ENCODE results near the gene PIR. TPM values are rescaled to one million over a fixed set of nuclear protein-coding genes. Genes with fewer than 3 reads are reported as not detected.

Gene PIR
- total RNA-seq, 1 experiment from 2014 or later = 27.5 TPM

DNA sequence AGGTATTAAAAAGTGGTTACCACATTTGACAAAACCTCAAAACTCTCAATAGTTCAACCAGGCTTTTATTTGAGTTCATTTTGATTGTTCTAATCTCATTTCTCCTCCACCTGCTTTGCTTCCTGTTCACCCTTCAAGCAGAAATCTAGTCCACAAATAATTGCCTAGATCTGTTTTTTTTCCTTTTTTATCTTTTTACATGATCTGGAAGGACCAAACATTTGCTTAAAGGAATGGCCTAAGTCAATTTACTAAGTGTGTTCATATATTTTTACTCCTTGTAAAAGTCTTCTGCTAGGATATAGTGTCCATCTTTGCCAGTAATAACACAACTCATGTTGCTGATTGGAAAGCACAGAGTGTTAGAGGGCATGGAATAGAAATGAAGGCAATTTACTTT lies 82.7 kb downstream of the PIR start:
- Histone ChIP-seq H3K27me3 (ENCODE audit: insufficient read depth, low read length) (no peaks in the 10 kb centered on the region), H3K9me2 (ENCODE audit: insufficient read depth) (no peaks in the 10 kb centered on the region), H3K27ac (ENCODE audit: low read depth, low read length) (no peak overlapping the region), H3K36me3 (ENCODE audit: control insufficient read depth in 1 of 2, insufficient read depth in 2 of 2, low read length in 2 of 2) (no peaks in the 10 kb centered on the region), H3K79me2 (ENCODE audit: insufficient read depth, low read length) (no peaks in the 10 kb centered on the region), H2AFZ (ENCODE audit: low read depth, low read length, poor library complexity, severe bottlenecking) (no peak overlapping the region), H3K4me3 (replicated peaks in 1 of 2; ENCODE audit: low read depth in 1 of 2, low read length in 2 of 2) (no peak overlapping the region), H3K9ac (ENCODE audit: low read length) (no peak overlapping the region), H4K20me1 (ENCODE audit: insufficient read depth) (no peaks in the 10 kb centered on the region), H3K4me2 (ENCODE audit: low read length) (no peak overlapping the region), H3K9me3 (ENCODE audit: control insufficient read depth in 1 of 2, insufficient read depth in 1 of 2, low read depth in 1 of 2, low read length in 2 of 2) (no peaks in the 10 kb centered on the region), H3K4me1 (ENCODE audit: control insufficient read depth in 1 of 2, insufficient read depth in 2 of 2, low read length in 2 of 2) (no peaks in the 10 kb centered on the region)
- RAD21 ChIA-PET (ENCODE audit: low non-redundant PET in 1 of 2, low total read pairs in 2 of 2, uncharacterized antibody in 2 of 2, unreplicated experiment in 2 of 2) = no interaction called here
- DNase-seq (ENCODE audit: low read depth, low spot score) (no peak), ATAC-seq (no peak)
- intact Hi-C loops (cut with micrococcal nuclease) = no loop called here
- POLR2A ChIA-PET = no interaction called here
- TF ChIP-seq, protein P1, sequence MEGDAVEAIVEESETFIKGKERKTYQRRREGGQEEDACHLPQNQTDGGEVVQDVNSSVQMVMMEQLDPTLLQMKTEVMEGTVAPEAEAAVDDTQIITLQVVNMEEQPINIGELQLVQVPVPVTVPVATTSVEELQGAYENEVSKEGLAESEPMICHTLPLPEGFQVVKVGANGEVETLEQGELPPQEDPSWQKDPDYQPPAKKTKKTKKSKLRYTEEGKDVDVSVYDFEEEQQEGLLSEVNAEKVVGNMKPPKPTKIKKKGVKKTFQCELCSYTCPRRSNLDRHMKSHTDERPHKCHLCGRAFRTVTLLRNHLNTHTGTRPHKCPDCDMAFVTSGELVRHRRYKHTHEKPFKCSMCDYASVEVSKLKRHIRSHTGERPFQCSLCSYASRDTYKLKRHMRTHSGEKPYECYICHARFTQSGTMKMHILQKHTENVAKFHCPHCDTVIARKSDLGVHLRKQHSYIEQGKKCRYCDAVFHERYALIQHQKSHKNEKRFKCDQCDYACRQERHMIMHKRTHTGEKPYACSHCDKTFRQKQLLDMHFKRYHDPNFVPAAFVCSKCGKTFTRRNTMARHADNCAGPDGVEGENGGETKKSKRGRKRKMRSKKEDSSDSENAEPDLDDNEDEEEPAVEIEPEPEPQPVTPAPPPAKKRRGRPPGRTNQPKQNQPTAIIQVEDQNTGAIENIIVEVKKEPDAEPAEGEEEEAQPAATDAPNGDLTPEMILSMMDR (IDR thresholded peaks at IDR 0.05 in 2 of 3, conservative IDR thresholded peaks at IDR 0.05 in 1 of 3; ENCODE audit: borderline replicate concordance in 1 of 3, insufficient read depth in 1 of 3, low read depth in 2 of 3, low read length in 2 of 3) = no peak
- no peak for TF ChIP-seq RAD21 (IDR thresholded peaks at IDR 0.05; ENCODE audit: low read depth)
- TF ChIP-seq, protein P2, sequence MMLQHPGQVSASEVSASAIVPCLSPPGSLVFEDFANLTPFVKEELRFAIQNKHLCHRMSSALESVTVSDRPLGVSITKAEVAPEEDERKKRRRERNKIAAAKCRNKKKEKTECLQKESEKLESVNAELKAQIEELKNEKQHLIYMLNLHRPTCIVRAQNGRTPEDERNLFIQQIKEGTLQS (IDR thresholded peaks at IDR 0.05) = no peak
- BruUV-seq (replicated peaks) = no TSS peak
- CTCF ChIA-PET = no interaction called here

DNA sequence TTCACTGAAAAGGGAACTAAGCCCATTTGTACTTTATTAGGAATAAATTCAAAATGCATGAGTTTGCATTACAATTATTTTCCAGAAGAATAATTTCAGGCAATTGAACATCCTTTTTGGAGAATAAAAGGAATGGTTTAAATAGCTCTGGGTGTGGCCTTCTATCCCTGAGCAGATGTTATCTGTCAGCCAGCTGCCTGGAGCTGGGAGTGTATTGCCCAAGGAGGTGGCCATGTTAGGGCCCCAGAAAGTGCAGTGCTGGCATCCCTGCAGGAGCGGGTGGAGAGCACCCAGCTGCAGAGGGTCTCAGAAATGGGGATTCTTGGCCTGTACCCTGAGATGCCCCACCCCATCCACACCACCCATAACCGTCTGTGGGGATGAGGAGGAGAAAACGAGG lies 87.3 kb downstream of the PIR start:
- H3K4me3 ChIP-seq (replicated peaks in 1 of 2; ENCODE audit: low read depth in 1 of 2, low read length in 2 of 2) = no peak overlapping the region
- DNase-seq (ENCODE audit: low read depth, low spot score) (no peak), ATAC-seq (no peak)
- RAD21 ChIA-PET (ENCODE audit: low non-redundant PET in 1 of 2, low total read pairs in 2 of 2, uncharacterized antibody in 2 of 2, unreplicated experiment in 2 of 2) = no interaction called here
- TF ChIP-seq SP1 (IDR thresholded peaks at IDR 0.05; ENCODE audit: low read depth) (no peak), RAD21 (IDR thresholded peaks at IDR 0.05; ENCODE audit: low read depth) (no peak), YY1 (IDR thresholded peaks at IDR 0.05; ENCODE audit: extremely low read depth, insufficient replicate concordance, low read depth, low read length) (no peak), EZH2phosphoT487 (IDR thresholded peaks at IDR 0.05; ENCODE audit: borderline replicate concordance) (no peak), EGR1 (IDR thresholded peaks at IDR 0.05; ENCODE audit: low read depth) (no peak), POLR2A (IDR thresholded peaks at IDR 0.05; ENCODE audit: borderline replicate concordance, extremely low read depth, insufficient read depth, insufficient read length) (no peak), ELF1 (IDR thresholded peaks at IDR 0.05; ENCODE audit: borderline replicate concordance, low read depth) (no peak)
- TF ChIP-seq, protein P3, sequence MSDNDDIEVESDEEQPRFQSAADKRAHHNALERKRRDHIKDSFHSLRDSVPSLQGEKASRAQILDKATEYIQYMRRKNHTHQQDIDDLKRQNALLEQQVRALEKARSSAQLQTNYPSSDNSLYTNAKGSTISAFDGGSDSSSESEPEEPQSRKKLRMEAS (IDR thresholded peaks at IDR 0.05) = no peak
- TF ChIP-seq, protein P4, sequence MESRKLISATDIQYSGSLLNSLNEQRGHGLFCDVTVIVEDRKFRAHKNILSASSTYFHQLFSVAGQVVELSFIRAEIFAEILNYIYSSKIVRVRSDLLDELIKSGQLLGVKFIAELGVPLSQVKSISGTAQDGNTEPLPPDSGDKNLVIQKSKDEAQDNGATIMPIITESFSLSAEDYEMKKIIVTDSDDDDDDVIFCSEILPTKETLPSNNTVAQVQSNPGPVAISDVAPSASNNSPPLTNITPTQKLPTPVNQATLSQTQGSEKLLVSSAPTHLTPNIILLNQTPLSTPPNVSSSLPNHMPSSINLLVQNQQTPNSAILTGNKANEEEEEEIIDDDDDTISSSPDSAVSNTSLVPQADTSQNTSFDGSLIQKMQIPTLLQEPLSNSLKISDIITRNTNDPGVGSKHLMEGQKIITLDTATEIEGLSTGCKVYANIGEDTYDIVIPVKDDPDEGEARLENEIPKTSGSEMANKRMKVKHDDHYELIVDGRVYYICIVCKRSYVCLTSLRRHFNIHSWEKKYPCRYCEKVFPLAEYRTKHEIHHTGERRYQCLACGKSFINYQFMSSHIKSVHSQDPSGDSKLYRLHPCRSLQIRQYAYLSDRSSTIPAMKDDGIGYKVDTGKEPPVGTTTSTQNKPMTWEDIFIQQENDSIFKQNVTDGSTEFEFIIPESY (IDR thresholded peaks at IDR 0.05; ENCODE audit: extremely low read depth, insufficient replicate concordance, low read length) = no peak
- H2AFZ ChIP-seq (ENCODE audit: low read depth, low read length, poor library complexity, severe bottlenecking) = no peak overlapping the region
- no peak overlapping the region for H3K4me2 ChIP-seq (ENCODE audit: low read length)
- intact Hi-C loops (cut with micrococcal nuclease) = no loop called here
- no peaks in the 10 kb centered on the region for H3K36me3 ChIP-seq (ENCODE audit: control insufficient read depth in 1 of 2, insufficient read depth in 2 of 2, low read length in 2 of 2)
- no peaks in the 10 kb centered on the region for H3K9me3 ChIP-seq (ENCODE audit: control insufficient read depth in 1 of 2, insufficient read depth in 1 of 2, low read depth in 1 of 2, low read length in 2 of 2)
- H4K20me1 ChIP-seq (ENCODE audit: insufficient read depth) = no peaks in the 10 kb centered on the region
- POLR2A ChIA-PET = no interaction called here
- H3K27me3 ChIP-seq (ENCODE audit: insufficient read depth, low read length) = no peaks in the 10 kb centered on the region
- no peak overlapping the region for H3K9ac ChIP-seq (ENCODE audit: low read length)
- H3K9me2 ChIP-seq (ENCODE audit: insufficient read depth) = no peaks in the 10 kb centered on the region
- no TSS peak for BruUV-seq (replicated peaks)
- CTCF ChIA-PET = no interaction called here
- H3K27ac ChIP-seq (ENCODE audit: low read depth, low read length) = no peak overlapping the region
- no peaks in the 10 kb centered on the region for H3K4me1 ChIP-seq (ENCODE audit: control insufficient read depth in 1 of 2, insufficient read depth in 2 of 2, low read length in 2 of 2)
- H3K79me2 ChIP-seq (ENCODE audit: insufficient read depth, low read length) = no peaks in the 10 kb centered on the region

Data from HCT116 (cell line).